ENCODE data around the gene LRP1B.
A peak's percentile ranks its signal among the peaks of the same experiment; 100 is the strongest.

DNA sequence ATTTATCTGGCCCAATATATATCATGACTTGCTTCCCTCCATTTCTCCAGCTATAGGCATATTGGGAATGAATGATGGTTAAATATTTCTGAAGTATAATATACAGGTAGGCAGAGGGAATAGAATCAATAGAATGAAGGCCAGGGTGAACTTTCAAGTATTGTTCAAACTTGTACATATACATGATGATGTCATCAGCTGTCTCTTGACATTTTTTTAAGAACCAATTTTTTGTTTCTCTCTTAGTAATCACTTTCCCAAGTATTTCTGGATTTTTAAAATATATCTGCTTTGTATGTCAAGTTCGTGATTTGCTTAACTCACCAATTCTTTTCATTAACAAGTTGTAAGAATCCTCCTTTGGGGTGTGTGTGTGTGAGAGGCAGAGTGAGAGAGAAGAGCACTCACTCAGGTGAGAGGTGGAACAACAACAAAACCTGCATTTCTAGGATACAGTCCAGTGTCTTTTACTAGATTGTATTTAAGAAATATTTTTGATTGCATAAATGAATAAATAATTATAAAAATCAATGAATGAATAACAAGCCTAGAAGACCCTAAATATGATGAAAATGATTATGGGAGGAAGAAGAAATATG, 1239.1 kb downstream of the LRP1B start:
- TF ChIP-seq, protein P1, sequence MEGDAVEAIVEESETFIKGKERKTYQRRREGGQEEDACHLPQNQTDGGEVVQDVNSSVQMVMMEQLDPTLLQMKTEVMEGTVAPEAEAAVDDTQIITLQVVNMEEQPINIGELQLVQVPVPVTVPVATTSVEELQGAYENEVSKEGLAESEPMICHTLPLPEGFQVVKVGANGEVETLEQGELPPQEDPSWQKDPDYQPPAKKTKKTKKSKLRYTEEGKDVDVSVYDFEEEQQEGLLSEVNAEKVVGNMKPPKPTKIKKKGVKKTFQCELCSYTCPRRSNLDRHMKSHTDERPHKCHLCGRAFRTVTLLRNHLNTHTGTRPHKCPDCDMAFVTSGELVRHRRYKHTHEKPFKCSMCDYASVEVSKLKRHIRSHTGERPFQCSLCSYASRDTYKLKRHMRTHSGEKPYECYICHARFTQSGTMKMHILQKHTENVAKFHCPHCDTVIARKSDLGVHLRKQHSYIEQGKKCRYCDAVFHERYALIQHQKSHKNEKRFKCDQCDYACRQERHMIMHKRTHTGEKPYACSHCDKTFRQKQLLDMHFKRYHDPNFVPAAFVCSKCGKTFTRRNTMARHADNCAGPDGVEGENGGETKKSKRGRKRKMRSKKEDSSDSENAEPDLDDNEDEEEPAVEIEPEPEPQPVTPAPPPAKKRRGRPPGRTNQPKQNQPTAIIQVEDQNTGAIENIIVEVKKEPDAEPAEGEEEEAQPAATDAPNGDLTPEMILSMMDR (IDR thresholded peaks at IDR 0.05; ENCODE audit: low read length) = peak; percentile 22
- no peak for TF ChIP-seq EZH2 (IDR thresholded peaks at IDR 0.05; ENCODE audit: borderline replicate concordance, low read length)
